ENCODE data around the gene SMS.

SMS gene

DNA sequence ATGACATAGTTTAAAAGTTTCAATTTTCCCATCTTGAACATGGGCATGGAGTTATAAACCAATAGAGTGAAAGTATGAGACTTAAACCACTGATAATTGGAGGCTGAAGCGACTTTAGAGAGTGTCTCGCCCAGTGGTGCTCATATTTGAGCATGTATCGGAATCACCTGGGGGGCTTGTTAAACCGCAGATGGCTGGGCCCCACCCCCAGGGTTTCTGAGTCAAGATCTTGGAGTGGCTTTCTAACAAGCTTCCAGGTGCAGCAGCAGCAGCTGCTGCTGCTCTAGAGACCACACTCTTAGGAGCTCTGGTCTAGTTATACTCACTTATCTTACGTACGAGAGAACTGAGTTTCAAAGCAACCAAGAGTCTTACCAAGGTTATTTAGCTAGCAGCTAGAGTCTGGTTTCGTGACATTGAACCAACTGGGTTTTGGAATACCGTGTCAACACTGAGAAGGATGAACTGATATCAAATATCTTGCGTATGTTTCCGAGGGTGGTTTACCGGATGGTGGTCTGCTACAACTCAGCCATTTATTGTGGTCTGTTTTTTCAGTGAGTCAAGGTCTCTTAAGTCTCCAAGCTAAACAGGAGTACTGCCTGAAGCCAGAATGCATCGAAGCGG lies 97.5 kb downstream of the SMS start:
- Histone ChIP-seq H3K9me3 (ENCODE audit: low read length) (no peaks in the 10 kb centered on the region), H3K36me3 (ENCODE audit: insufficient read depth, low read length) (no peaks in the 10 kb centered on the region), H3K4me3 (ENCODE audit: low read length) (no peak overlapping the region), H3K27me3 (ENCODE audit: insufficient read depth, low read length) (no peaks in the 10 kb centered on the region), H3K4me1 (ENCODE audit: insufficient read depth, low read length) (peaks cover 4% of the 10 kb centered on the region), H2AFZ (ENCODE audit: low read depth, low read length) (no peak overlapping the region)

DNA sequence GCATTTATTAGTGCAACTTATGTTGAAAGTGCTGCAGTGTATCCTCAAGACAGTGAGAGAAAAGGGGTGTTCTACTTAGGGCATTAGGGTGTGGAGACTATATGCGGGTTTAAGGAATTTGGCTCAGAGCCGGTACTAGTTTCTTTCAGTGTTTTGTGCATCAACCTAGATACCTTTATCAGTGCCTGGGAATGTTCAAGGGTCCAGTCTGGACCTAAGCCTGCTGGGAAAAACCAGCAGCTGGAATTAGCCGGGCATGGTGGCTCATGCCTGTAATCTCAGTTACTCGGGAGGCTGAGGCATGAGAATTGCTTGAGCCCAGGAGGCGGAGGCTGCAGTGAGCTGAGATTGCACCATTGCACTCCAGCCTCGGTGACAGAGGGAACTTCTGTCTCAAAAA lies 99.0 kb downstream of the SMS start:
- H3K9me3 ChIP-seq (ENCODE audit: low read length): no peaks in the 10 kb centered on the region
- H3K27me3 ChIP-seq (ENCODE audit: insufficient read depth, low read length): no peaks in the 10 kb centered on the region
- H3K4me1 ChIP-seq (ENCODE audit: insufficient read depth, low read length): peaks cover 9% of the 10 kb centered on the region
- H2AFZ ChIP-seq (ENCODE audit: low read depth, low read length): no peak overlapping the region
- no peak overlapping the region for H3K4me3 ChIP-seq (ENCODE audit: low read length)
- H3K36me3 ChIP-seq (ENCODE audit: insufficient read depth, low read length): no peaks in the 10 kb centered on the region

DNA sequence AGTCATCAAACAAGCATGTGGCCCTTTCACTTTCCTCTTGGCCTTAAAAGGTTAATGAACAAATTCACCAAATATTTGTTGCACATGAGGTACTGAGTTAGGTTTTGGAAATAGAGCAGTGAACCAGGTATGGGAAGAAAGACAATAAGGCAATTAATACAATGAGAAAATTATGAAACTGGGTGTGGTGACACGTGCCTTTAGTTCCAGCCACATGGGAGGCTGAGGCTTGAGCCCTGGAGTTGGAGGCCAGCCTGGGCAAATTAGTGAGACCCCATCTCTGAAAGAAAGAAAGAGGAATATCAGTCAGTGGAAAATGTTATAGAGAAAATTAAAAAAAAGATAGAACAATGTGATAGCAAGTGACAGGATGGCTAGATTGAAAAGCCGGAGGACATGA lies 99.7 kb downstream of the SMS start:
- Histone ChIP-seq H3K27me3 (ENCODE audit: insufficient read depth, low read length) (no peaks in the 10 kb centered on the region), H3K4me3 (ENCODE audit: low read length) (no peak overlapping the region), H3K9me3 (ENCODE audit: low read length) (no peaks in the 10 kb centered on the region), H3K4me1 (ENCODE audit: insufficient read depth, low read length) (peaks cover 8% of the 10 kb centered on the region), H2AFZ (ENCODE audit: low read depth, low read length) (no peak overlapping the region), H3K36me3 (ENCODE audit: insufficient read depth, low read length) (no peaks in the 10 kb centered on the region)

DNA sequence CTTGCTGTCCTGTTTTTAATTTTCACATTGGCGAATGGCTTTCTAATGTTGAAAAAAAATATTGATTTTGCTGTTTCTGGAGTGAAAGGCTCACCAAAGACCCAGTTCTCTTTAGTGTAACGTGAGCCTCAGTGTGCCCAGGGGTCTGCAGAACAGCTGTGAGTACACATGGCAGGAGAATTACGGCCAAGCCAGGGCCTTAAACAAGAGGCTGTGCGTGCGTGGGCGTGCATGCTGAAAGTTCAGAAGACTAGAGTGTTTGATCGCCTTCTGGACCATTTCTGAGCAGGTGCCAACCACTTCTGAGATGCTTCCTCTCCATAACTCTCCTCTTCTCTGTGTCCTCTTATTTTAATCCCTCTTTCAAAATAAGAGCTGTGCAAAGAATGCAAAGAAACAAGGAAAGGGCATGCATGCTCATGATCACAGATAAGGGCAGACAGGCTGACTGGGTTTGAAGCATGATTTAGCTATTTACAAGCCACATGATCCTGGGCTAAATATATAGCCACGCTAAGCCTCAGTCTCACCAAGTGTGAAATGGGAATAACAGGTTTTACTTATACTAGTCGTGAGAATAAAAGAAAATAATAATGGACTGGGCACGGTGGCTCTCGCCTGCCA lies 101.5 kb downstream of the SMS start:
- no peaks in the 10 kb centered on the region for H3K27me3 ChIP-seq (ENCODE audit: insufficient read depth, low read length)
- H3K4me3 ChIP-seq (ENCODE audit: low read length): no peak overlapping the region
- H3K36me3 ChIP-seq (ENCODE audit: insufficient read depth, low read length): no peaks in the 10 kb centered on the region
- no peak overlapping the region for H2AFZ ChIP-seq (ENCODE audit: low read depth, low read length)
- H3K9me3 ChIP-seq (ENCODE audit: low read length): no peaks in the 10 kb centered on the region
- peaks cover 5% of the 10 kb centered on the region for H3K4me1 ChIP-seq (ENCODE audit: insufficient read depth, low read length)

DNA sequence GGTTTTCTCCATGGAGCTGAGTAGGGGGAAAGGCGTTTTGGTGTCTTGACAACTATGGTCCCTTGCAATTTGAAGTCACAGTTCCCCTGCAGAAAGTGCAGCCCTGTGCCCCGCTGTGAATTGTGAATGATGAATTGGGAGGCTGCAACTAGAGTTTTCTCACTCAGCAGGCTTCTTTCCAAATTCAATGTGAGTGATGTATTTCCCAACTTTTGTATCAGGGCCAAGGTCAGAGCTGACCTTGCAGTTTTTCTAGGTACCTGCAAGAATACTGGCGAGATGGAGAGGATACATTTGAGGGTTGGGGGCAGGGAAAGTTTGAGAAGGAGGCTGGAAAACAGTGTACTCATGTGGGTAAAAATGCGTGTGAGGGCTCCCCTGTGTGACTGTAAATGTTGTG lies 103.4 kb downstream of the SMS start:
- H3K4me3 ChIP-seq (ENCODE audit: low read length): no peak overlapping the region
- no peaks in the 10 kb centered on the region for H3K27me3 ChIP-seq (ENCODE audit: insufficient read depth, low read length)
- no peaks in the 10 kb centered on the region for H3K9me3 ChIP-seq (ENCODE audit: low read length)
- no peak overlapping the region for H2AFZ ChIP-seq (ENCODE audit: low read depth, low read length)
- H3K36me3 ChIP-seq (ENCODE audit: insufficient read depth, low read length): no peaks in the 10 kb centered on the region
- H3K4me1 ChIP-seq (ENCODE audit: insufficient read depth, low read length): peaks cover 5% of the 10 kb centered on the region

All from neuron (in vitro differentiated cells).